ENCODE data around the gene ZNF423.
A peak's percentile ranks its signal among the peaks of the same experiment; 100 is the strongest.
"Not testable (repeated sequence)": the region's sequence is repeated elsewhere in the genome, so short reads cannot be mapped to it uniquely, and the experiment has no call there.

The ZNF423 gene

DNA sequence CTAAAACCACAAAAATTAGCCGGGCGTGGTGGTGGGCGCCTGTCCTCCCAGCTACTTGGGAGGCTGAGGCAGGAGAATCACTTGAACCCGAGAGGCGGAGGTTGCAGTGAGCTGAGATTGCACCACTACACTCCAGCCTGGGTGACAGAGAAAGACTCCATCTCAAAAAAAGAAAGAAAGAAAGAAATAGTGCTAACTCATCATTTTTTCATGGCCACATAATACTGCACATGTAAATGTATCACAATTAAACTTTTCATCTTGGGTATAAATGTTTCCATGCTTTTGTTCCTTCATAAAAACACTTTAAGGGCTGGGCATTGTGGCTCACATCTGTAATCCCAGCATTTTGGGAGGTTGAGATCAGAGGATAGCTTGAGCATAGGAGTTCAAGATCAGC, 15.9 kb upstream of the ZNF423 start:
- not testable (repeated sequence) for DNase-seq (ENCODE audit: low read depth in 1 of 2, low spot score in 1 of 2)

- DNase-seq (ENCODE audit: low read depth in 1 of 2, low spot score in 1 of 2): no peak
Observed at GRCh38 chr16:49869731-49870130, 13.8 kb upstream of the ZNF423 start.

DNA sequence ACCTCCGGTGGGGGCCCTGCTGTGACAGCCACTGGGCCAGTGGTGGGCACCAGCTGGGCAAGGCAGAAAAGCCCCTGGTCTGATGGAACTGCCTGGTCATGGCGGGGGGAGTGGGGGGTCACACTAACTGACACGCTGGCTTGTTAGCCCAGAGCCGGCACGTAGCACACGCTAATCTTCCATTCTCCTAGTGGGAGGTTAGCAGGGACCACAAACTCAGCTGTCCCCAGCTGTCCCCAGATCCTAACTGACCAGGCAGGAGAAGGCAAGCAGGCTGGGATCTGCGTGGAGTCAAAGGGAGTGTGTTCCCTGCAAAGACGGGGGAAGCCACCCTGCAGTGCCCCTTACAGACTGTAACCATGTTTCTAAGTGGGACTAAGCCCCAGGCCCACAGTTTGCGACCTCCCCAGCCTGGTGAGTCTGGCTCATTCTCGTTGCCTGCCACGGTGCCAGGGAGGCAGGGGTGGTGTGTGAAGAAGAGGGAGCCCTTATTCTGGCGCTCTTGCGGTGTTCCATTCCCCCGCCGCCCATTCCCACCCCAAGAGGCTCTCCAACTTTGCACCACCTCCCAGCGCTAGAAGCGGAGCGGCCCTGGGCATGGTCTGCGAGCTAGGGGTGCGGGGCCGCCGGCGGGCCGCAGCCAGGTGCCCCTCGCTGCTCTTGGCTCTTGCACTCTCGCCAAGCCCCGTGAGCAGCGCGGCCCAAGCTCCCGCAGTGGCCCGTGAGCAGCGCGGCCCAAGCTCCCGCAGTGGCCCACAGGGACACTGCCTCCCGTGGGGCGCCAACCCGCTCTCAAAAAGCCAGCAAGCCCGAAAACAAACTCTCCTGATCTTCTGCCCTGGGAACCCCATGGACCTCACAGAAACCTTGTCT, 12.1 kb upstream of the ZNF423 start:
- no peak for DNase-seq (ENCODE audit: low read depth in 1 of 2, low spot score in 1 of 2)

DNA sequence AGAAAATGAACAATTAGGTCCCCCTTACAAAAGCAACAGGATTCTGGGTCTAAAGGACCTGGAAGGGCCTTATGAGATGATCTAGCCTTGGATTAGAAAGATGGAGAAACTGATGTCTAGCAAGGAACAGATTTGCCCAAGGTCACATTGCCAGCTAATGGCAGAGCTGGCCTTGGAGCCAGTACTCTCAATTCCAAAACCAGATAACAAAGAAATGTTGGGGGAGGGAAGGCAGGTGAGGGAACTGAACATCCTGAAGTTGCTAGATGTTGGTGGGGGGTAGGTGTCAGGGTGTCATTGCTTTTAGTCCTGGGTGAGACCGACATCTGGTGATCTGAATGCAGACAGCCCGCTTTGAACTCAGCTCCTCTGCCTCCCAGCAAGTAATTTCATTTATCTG, 11.3 kb upstream of the ZNF423 start:
- DNase-seq (ENCODE audit: low read depth in 1 of 2, low spot score in 1 of 2): no peak

DNA sequence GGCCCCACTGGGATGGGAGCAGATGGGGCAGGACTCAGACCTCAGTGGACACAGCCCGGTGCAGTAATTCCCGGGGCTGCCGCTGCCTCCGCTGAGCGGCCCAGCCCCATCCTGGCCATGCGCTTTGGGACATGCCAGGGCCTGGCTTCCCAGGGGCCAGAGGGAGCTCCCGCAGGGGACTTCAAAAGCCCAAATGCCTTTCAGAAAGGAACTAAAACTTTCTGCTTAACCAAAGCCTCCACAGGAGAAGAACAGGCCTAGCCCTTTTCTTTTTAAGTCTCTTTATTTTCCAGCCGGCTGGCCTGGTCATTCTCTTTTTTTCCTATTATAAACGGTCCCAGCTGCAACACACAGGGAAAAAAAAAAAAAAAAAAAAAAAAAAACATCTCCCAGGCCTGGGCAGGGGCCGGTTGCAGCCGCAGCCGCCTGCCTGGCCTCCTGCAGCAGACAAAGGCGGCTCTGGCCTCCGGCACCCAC, 10.7 kb upstream of the ZNF423 start:
- no peak for DNase-seq (ENCODE audit: low read depth in 1 of 2, low spot score in 1 of 2)

- no peak for DNase-seq (ENCODE audit: low read depth in 1 of 2, low spot score in 1 of 2)
Observed at GRCh38 chr16:49862694-49863093, 6.8 kb upstream of the ZNF423 start.

DNA sequence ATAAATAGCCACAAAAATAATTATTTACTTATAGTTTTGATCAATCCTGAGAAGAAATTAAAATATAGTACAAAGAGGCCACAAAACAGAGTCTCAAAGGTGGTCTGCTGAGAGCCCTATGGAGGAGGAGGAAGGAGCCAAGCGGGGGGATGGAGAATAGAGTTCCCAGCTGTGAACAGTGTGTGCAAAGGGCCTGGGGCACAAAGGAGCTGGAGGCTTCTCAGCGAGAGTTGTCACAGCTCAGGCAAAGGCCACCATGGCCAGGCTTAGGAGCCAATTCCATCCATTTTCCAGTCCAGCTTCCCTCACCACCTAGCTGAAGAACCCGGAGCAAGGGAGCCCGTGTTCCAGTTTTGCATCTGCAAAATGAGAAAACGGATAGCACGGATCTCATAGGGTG, 5.4 kb upstream of the ZNF423 start:
- no peak for DNase-seq (ENCODE audit: low read depth in 1 of 2, low spot score in 1 of 2)

DNA sequence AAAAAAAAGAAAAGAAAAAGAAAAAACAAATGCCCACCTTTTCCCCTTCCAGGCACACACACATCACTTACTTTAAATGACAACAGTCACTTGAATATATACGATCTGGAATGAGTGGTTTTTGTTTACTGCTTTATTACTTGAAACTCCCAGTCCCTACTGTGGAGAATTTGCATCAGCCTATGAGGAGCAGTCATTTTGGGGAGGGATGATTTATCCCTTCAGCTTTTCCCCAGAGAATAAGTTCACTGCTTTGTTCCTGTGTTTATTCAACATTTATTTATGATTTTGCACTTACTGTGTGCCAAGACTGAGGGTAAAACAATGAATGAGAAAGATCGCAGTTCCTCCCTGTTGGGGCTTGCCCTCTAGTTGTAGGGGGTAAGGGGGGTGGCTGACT, 4.7 kb upstream of the ZNF423 start:
- DNase-seq (ENCODE audit: low read depth in 1 of 2, low spot score in 1 of 2): no peak

- no peak for DNase-seq (ENCODE audit: low read depth in 1 of 2, low spot score in 1 of 2)
Observed at GRCh38 chr16:49859125-49859811, 3.4 kb upstream of the ZNF423 start.

- peak in 1 of 2 donors; percentile 12 for DNase-seq (ENCODE audit: low read depth in 1 of 2, low spot score in 1 of 2)
Observed at GRCh38 chr16:49858200-49859124, 2.5 kb upstream of the ZNF423 start.

DNA sequence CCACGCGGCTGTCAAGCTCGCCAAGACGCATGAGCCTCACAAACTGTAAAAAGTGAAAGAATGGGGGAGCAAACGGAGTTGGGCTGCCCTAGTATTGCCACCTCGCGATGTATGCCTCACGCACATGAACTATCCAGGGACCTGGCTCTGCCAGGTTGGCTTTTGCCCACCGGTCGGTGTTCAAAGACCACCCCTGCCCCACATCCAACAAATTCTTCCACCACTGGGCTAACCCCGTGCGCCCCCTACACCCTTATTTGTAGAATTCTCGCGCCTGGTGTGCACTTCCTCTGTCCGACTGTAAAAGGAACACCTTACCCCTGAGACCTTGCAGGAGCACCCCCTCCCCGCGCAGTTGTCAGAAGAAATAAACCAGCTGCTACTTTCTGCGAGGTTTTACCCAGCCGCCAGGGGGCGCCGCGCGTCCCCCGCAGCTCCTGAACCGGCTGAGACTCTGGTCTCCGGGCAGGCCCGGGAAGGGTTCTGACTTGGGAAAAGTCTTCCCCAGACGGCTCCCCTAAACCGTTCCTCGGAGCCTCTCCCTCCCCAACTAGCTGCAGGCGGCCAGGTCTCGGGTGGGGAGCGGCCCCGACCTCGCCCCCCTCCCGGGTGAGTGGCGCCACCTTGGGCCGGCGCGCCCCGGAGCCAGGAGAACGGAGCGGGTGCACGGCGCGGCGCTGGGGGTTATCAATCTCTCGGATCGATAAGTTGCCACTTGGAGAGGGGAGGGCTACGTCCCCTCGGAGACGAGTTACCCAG, 1.7 kb upstream of the ZNF423 start:
- peak in 1 of 2 donors; percentile 11 for DNase-seq (ENCODE audit: low read depth in 1 of 2, low spot score in 1 of 2)

GRCh38 chr16:49856672-49857330, 889 bp upstream of the ZNF423 start:
- DNase-seq (ENCODE audit: low read depth in 1 of 2, low spot score in 1 of 2): no peak

- DNase-seq (ENCODE audit: low read depth in 1 of 2, low spot score in 1 of 2): no peak
Observed at GRCh38 chr16:49855280-49855821, 561 bp downstream of the ZNF423 start.

GRCh38 chr16:49854796-49855203, 1.1 kb downstream of the ZNF423 start:
- no peak for DNase-seq (ENCODE audit: low read depth in 1 of 2, low spot score in 1 of 2)

DNA sequence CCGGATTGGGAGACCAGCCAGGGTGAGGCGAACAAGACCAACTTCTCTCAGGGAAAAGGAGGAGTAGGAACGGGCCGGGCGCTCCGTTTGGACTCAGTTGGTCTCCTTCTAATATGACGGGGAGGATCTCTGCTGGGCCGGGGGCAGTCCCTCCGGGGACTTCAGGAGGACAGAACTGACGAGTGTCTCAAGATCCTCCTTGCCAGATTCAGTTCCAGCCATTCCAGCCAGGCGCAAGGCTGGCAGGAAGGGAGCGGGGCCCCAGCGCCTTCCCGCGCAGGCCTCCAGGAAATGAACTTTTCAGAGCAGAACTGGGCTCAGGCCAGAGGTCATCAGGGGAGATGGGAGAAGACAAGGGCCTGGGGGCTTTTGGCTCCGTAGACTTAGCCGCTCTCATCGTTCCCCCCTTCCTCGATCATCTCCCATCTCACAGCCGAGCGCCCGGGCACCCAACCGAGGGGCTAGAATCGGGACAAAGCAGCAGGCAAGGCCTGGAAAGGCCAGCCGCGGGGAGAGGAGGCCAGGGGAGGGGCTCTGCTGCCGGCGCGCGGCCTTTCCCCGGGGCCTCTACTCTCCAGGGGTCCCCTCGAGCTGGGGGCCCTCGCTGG, 1.6 kb downstream of the ZNF423 start:
- no peak for DNase-seq (ENCODE audit: low read depth in 1 of 2, low spot score in 1 of 2)

DNA sequence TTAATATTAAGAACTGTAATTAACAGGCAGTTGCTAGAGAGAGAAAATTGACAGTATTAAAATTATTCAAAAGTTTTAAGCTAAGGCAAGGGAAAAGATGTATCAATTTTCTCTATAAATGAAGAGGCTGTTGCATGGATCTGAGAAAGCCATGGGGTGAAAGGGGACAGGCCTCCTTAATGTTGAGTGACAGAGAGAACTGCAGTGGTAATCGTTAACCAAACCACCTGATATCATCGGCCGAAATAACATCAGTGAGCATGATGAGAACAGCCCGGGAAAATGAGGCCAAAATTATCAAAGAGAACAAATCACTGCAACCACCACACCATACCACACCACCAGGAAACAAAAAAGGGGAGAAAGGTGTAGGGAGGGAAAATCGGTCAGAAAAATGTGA, 3.6 kb downstream of the ZNF423 start:
- no peak for DNase-seq (ENCODE audit: low read depth in 1 of 2, low spot score in 1 of 2)

DNA sequence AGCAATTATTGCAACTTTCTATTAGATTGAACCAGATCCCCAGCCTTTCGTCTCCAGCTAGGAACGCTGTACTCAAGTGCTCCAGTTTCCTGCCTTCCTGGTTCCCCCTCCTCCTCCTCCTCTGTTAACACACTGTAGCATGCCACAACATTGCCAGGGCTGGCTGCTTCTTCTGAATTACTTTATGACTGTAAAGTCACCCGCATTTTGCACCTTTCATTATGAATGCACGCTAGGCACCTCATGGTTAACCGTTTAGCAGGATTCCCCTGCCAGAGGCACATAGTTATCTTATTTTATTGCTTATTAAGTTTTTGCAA, 4.5 kb downstream of the ZNF423 start:
- no peak for DNase-seq (ENCODE audit: low read depth in 1 of 2, low spot score in 1 of 2)

- no peak for DNase-seq (ENCODE audit: low read depth in 1 of 2, low spot score in 1 of 2)
Observed at GRCh38 chr16:49850558-49851467, 5.1 kb downstream of the ZNF423 start.

DNA sequence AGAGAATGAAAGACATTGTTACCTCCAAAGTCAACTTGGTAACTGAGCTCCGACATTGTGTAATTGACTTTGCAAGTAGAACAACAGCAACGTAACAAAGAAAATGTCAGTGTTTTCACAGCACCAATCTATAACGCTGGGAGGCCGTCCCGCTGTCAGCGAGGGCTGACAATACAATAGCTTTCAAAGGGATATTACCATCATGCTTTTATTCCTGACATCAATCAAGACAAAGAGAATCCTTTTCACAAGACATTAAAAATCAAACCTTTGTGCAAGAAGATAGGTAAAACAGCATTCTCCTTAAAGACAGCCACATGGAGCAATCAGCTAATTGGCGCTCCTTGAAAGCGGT, 6.2 kb downstream of the ZNF423 start:
- DNase-seq (ENCODE audit: low read depth in 1 of 2, low spot score in 1 of 2): no peak
